GM10248 (cell line): Measurements from ENCODE around the gene DENND4A.

ENCODE experiments used
- CTCF ChIA-PET: fragments of 300-600 bp; sonication (Branson Sonifier 250); formaldehyde crosslinking; extraction: SDS; loops from one replicate; lab custom pipeline; 2021; ENCODE audit warnings: antibody characterized with exemption; lab: Yijun Ruan, JAX
- POLR2A ChIA-PET: fragments of 350-650 bp; sonication (Branson Sonifier 250); formaldehyde crosslinking; extraction: SDS; loops from one replicate; lab custom pipeline; 2020; ENCODE audit warnings: antibody characterized with exemption; lab: Yijun Ruan, JAX
- DNase-seq: peaks from one replicate; pipeline ENCODE4 v3.0.0; 2012; ENCODE audit errors: extremely low spot score
- TF ChIP-seq, protein P1 (sequence below): IDR thresholded peaks from 2 replicates; pipeline ENCODE4 v1.5.1; 2012; ENCODE audit warnings: mild to moderate bottlenecking, low read depth; ENCODE audit errors: extremely low read depth, missing control alignments, control extremely low read depth

The DENND4A gene

DNA sequence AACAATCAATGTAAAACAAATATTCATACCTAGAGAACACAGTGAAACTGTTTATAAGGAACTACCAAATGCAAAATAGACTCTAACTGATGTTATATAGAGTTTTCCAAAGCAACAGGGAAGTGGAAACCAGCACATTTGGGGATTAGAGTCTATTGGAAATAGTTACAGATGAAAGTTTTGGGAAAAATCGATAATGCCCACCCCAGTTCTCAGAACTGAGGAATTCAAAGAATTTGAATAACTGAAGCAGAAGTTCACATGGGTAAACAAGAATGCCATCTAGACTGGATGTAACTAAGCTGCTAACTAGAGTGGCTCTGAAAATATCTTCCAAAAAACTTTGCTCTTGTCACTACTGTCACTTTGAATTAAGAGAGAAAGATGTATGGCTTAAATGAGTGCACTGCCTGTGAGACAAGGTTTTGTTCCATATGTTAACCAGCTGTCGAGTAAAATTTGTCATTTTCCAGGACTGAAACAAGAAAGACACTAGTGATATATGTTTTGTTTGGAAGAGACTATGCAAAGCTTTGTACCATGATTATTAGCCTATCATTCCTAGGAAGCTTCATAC lies 9.2 kb upstream of the DENND4A start:
- POLR2A ChIA-PET: no interaction called here
- DNase-seq: no peak
- TF ChIP-seq, protein P1, sequence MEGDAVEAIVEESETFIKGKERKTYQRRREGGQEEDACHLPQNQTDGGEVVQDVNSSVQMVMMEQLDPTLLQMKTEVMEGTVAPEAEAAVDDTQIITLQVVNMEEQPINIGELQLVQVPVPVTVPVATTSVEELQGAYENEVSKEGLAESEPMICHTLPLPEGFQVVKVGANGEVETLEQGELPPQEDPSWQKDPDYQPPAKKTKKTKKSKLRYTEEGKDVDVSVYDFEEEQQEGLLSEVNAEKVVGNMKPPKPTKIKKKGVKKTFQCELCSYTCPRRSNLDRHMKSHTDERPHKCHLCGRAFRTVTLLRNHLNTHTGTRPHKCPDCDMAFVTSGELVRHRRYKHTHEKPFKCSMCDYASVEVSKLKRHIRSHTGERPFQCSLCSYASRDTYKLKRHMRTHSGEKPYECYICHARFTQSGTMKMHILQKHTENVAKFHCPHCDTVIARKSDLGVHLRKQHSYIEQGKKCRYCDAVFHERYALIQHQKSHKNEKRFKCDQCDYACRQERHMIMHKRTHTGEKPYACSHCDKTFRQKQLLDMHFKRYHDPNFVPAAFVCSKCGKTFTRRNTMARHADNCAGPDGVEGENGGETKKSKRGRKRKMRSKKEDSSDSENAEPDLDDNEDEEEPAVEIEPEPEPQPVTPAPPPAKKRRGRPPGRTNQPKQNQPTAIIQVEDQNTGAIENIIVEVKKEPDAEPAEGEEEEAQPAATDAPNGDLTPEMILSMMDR: no peak
- CTCF ChIA-PET: interaction anchor here (1.9 kb wide), 1 partner anchor 10 kb away, joined by 4 read pairs; no protein-coding TSS in a partner anchor

DNA sequence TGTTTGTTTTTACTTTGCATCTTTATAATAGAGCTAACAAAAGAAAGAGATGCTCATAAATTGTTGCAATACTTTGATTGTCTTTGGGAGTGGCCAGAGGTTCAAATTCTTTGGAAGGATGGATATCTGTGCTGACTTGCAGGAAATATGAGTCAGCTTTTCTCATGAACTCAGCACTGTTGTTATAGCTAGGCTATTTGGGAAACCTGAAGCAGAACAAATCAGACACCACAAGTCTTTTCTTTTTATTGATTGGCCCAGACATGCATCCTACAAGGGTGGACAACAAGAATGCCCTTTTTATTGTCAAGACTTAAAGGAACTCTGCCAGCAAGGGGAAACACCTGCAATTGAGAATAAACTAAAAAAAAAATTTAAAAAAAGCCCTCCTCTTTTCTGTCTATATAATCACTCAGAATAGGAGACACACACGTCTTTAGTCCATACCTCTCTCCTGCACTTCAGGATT lies 4.6 kb upstream of the DENND4A start:
- CTCF ChIA-PET: interaction anchor here (0.9 to 4.4 kb wide), 8 partner anchors 8 to 411 kb away, joined by 3 to 16 read pairs (median 4); no protein-coding TSS in a partner anchor

DNA sequence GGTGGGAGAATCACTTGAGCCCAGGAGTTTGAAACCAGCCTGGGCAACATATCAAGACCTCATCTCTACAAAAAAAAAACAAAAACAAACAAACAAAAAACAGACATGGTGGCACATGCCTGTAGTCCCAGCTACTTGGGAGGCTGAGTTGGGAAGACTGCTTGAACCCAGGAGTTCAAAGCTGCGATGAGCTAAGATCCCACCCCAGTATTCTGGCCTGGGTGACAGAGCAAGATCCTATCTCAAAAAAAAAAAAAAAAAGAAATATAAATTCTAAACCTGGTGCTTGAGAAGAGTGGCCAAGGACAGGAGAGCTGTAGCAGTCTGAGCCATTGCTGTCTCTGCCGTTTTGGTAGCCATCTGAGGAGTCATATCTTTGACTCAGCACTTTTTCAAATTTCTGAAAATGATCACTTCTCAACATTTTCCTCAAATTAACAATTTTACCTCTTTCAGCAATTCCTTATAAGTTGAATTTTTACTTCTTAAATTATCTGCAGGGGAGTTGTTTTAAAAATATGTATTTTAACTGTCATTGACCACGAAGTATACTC lies 3.6 kb upstream of the DENND4A start:
- DNase-seq: no peak
- TF ChIP-seq, protein P1: no peak
- CTCF ChIA-PET: interaction anchor here (0.9 to 2.1 kb wide), 5 partner anchors 9 to 14 kb away, joined by 3 to 11 read pairs (median 4); no protein-coding TSS in a partner anchor
- POLR2A ChIA-PET: interaction anchor here (0.6 to 0.7 kb wide), 2 partner anchors 22 to 75 kb away, joined by 3 to 5 read pairs; no protein-coding TSS in a partner anchor

More for the DNA sequence above, 4.6 kb upstream of the DENND4A start:
- TF ChIP-seq, protein P1: no peak
- no peak for DNase-seq
- POLR2A ChIA-PET: no interaction called here

DNA sequence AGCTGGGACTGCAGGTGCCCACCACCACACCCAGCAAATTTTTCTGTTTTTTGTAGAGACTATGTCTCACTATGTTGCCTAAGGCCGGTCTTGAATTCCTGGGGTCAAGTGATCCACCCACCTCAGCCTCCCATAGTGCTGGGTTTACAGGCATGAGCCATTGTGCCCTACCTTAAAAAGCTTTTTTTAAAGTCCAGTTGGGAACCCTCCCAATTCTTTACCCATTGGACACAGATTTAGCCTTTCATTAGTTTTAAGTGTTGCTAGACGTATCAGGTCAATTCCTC lies 1.7 kb upstream of the DENND4A start:
- ChIA-PET POLR2A (interaction anchor here (0.7 to 3.7 kb wide), 2 partner anchors 25 to 679 kb away, joined by 5 to 22 read pairs; no protein-coding TSS in a partner anchor), CTCF (interaction anchor here (1.2 to 3.7 kb wide), 2 partner anchors 17 to 35 kb away, joined by 3 to 12 read pairs; no protein-coding TSS in a partner anchor)
- TF ChIP-seq, protein P1: no peak
- DNase-seq: no peak

DNA sequence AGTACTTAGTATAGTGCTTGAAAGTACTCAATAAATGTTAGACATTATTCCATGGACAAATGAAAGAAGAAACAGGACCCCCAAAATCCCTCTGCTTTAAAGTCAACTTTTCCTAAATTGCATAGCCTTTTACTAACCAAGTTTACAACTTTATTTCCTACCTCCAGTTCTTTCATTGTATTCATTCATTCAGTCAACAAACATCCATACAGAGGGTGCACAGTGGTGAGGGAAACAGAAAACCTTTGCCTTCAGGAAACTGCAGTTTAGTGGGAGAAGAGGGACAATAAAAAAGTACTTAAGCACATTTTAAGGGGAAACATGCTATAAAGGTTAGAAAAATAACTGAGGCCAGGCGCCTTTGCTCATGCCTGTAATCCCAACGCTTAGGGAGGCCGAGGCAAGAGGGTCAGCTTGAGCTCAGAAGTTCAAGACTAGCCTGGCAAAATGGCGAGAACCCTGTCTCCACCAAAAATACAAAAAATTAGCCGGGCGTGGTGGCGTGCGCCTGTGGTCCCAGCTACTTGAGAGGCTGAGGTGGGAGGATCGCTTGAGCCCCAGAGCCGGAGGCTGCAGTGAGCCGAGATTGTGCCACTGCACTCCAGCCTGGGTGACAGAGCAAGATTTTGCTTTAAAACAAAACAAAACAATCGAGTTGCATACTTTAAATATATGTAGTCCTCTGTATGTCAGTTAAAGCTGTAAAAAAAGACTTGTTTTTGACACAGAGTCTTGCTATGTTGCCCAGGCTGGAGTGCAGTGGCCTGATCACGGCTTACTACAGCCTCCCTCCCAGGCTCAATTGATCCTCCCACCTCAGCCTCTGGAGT lies 1.1 kb upstream of the DENND4A start:
- TF ChIP-seq, protein P1: no peak
- ChIA-PET CTCF (interaction anchor here (0.8 to 3.7 kb wide), 7 partner anchors 13 to 64 kb away, joined by 3 to 12 read pairs (median 3); no protein-coding TSS in a partner anchor), POLR2A (interaction anchor here (0.7 to 3.7 kb wide), 4 partner anchors 13 to 680 kb away, joined by 5 to 22 read pairs (median 13); no protein-coding TSS in a partner anchor)
- no peak for DNase-seq

DNA sequence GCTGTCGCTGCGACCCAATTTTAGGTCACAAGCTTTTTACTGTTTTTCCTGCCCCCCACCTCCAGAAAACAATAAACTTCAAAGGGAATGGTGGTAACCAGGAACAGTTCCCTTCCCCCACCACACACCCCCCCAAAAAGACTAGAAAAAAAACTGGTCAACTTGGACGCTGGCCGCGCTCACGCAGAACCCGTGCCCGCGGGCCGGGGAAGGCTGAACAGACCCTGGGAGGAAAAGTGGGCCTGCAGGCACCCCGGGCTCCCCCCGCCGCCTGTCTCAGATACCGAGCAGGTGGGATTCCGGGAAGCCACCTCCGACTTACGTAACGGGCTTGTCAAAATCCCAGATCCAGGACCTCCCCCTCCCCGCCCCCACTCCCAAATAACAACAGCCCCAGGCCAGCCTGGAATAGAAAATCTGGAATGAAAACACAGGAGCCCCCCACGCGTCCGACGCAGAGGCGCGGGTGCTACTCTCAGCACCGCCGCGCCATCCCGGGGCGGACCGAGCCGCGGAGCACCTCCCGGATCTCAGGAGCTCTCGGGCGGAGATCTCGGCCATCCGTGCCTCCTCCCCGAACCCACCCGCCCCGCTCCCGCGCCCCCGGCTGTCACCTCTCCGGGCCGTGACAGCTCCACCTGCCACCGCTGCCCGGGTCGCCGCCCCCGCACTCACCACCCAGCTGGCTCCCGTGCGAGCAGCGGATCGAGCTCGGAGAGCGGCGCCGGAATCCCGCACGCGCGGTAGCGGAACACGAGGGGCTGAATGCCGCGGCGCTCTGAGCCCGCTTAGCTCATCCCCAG lies 557 bp downstream of the DENND4A start:
- POLR2A ChIA-PET: interaction anchor here (0.5 to 3.7 kb wide), 10 partner anchors 8 to 606 kb away, joined by 3 to 22 read pairs (median 4); partner anchors contain the start of gene CLPX
- no peak for DNase-seq
- TF ChIP-seq, protein P1: no peak
- CTCF ChIA-PET: interaction anchor here (0.9 to 3.7 kb wide), 11 partner anchors 9 to 154 kb away, joined by 3 to 12 read pairs (median 5); no protein-coding TSS in a partner anchor
